PC-3 (cell line): ENCODE results near the gene PCBP3. TPM values are rescaled to one million over a fixed set of nuclear protein-coding genes. Genes with fewer than 3 reads are reported as not detected.

Experiments used
- ATAC-seq: fragments of 200-7000 bp; cut with Tn5 transposase; 2 replicates; pipeline ENCODE4 v1.9.1; 2020; ENCODE audit warnings: mild to moderate bottlenecking, moderate library complexity
- BruUV-seq: library from RNA; stranded (reverse); fragments of 400-500 nt; replicated peaks from 2 replicates; lab custom pipeline; 2021; lab: Mats Ljungman, UMichigan
- CTCF ChIA-PET: fragments of 300-600 bp; sonication (Branson Sonifier 250); formaldehyde crosslinking; loops from one replicate; lab custom pipeline; 2022; ENCODE audit warnings: antibody characterized with exemption; lab: Charles Lee
- POLR2A ChIA-PET: fragments of 300-600 bp; sonication (Branson Sonifier 250); formaldehyde crosslinking; loops from one replicate; lab custom pipeline; 2022; ENCODE audit warnings: antibody characterized with exemption; ENCODE audit not compliant: unreplicated experiment; lab: Charles Lee
- DNase-seq: peaks from one replicate; pipeline ENCODE4 v3.0.0-alpha.2; 2015
- H2AFZ ChIP-seq: fragments of 300-600 bp; sonication (generic); 2 replicates; pipeline ENCODE4 v1.6.0; 2016; ENCODE audit warnings: antibody characterized with exemption, low read length
- H3F3A ChIP-seq: fragments of 300-600 bp; sonication (generic); one replicate; pipeline ENCODE4 v1.6.0; 2017; ENCODE audit warnings: antibody characterized with exemption, low read length, control low read depth, mild to moderate bottlenecking; ENCODE audit not compliant: unreplicated experiment
- H3K27ac ChIP-seq: fragments of 300-600 bp; sonication (generic); 2 replicates; pipeline ENCODE4 v1.5.1; 2016; ENCODE audit warnings: mild to moderate bottlenecking, low read length
- H3K27me3 ChIP-seq: fragments of 300-600 bp; sonication (generic); 2 replicates; pipeline ENCODE4 v1.6.1; 2016; ENCODE audit warnings: low read length, mixed read lengths
- H3K36me3 ChIP-seq: fragments of 300-600 bp; sonication (generic); 2 replicates; pipeline ENCODE4 v1.6.1; 2016; ENCODE audit warnings: low read depth, mixed run types, low read length, mixed read lengths
- H3K4me1 ChIP-seq: fragments of 300-600 bp; sonication (generic); 2 replicates; pipeline ENCODE4 v1.5.1; 2016; ENCODE audit warnings: low read length; ENCODE audit not compliant: insufficient read depth
- H3K4me2 ChIP-seq: fragments of 300-600 bp; sonication (generic); 2 replicates; pipeline ENCODE4 v1.6.0; 2016; ENCODE audit warnings: low read length
- H3K4me3 ChIP-seq: fragments of 300-600 bp; sonication (generic); 2 replicates; pipeline ENCODE4 v1.5.1; 2016; ENCODE audit warnings: mild to moderate bottlenecking, low read length, mixed read lengths
- H3K79me2 ChIP-seq: fragments of 300-600 bp; sonication (generic); 2 replicates; pipeline ENCODE4 v1.6.1; 2017; ENCODE audit warnings: low read length, mixed read lengths
- H3K9ac ChIP-seq: fragments of 300-600 bp; sonication (generic); 2 replicates; pipeline ENCODE4 v1.6.0; 2016; ENCODE audit warnings: mild to moderate bottlenecking, low read length
- H3K9me2 ChIP-seq: fragments of 300-600 bp; sonication (generic); replicated peaks from 2 replicates; pipeline ENCODE4 v1.6.1; 2016; ENCODE audit warnings: mixed run types, low read length, mixed read lengths
- H3K9me3 ChIP-seq: fragments of 300-600 bp; sonication (generic); 2 replicates; pipeline ENCODE4 v1.6.1; 2016; ENCODE audit warnings: low read length, mixed read lengths
- H4K20me1 ChIP-seq: fragments of 300-600 bp; sonication (generic); 2 replicates; pipeline ENCODE4 v1.6.1; 2016; ENCODE audit warnings: low read length, mixed read lengths
- CTCF ChIP-seq: fragments of 300-600 bp; sonication (generic); conservative IDR thresholded peaks from 2 replicates; pipeline ENCODE4 v1.5.1; 2017; ENCODE audit warnings: antibody characterized with exemption, low read depth, mild to moderate bottlenecking, low read length
- EZH2 ChIP-seq: fragments of 300-600 bp; sonication (generic); IDR thresholded peaks from one replicate; pipeline ENCODE4 v1.6.1; 2017; ENCODE audit warnings: antibody characterized with exemption, mild to moderate bottlenecking, low read length; ENCODE audit not compliant: unreplicated experiment
- EZH2phosphoT487 ChIP-seq: fragments of 300-600 bp; sonication (generic); IDR thresholded peaks from 2 replicates; pipeline ENCODE4 v1.6.1; 2018; ENCODE audit warnings: mild to moderate bottlenecking, antibody characterized with exemption, low read length, borderline replicate concordance
- intact Hi-C: fragments of 100-400 bp; cut with micrococcal nuclease; formaldehyde crosslinking; loops from 2 replicates; pipeline ENCODE4 v1.9.0; 2023
- total RNA-seq: library from RNA; depleted of rRNA; stranded (reverse); fragments of >200 nt; gene quantifications from 2 replicates; pipeline ENCODE4 v1.2.3, GENCODE V29; 2014

Gene PCBP3
- total RNA-seq, 1 experiment from 2014 or later = 2.4 TPM

DNA sequence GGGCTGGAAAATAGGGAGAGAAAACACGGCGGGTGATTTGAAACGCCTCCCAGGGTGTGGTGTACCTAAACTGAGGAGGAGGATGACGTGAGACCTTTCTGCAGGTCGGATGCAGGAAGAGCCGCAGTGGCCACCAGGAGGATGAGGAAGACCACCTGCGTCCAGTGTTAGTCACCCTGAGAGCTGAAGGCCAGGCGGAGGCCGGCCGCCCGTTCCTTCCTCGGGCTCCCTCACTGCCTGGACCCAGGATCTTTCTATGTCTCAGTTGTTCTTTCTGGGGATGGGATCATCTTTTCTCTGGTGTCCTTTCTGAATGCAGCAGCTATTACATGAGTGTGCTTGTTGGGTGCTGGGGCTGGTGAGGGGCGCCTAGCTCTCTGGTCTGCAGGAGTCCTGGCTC, 263.3 kb downstream of the PCBP3 start:
- ATAC-seq (no peak), DNase-seq (no peak)
- H3K4me3 ChIP-seq = no peak overlapping the region
- H3K27ac ChIP-seq = no peak overlapping the region
- intact Hi-C loops = no loop called here
- no peaks in the 10 kb centered on the region for H3K4me1 ChIP-seq
- no peaks in the 10 kb centered on the region for H3K36me3 ChIP-seq
- H2AFZ ChIP-seq = no peak overlapping the region
- no TSS peak for BruUV-seq
- POLR2A ChIA-PET = no interaction called here
- H3K9me2 ChIP-seq = no peaks in the 10 kb centered on the region
- H4K20me1 ChIP-seq = no peaks in the 10 kb centered on the region
- no peaks in the 10 kb centered on the region; the same call in 1 of the 2 replicates for H3K27me3 ChIP-seq
- no peaks in the 10 kb centered on the region for H3K9me3 ChIP-seq
- H3K9ac ChIP-seq = no peak overlapping the region
- TF ChIP-seq EZH2phosphoT487 (no peak), EZH2 (no peak), CTCF (no peak)
- H3F3A ChIP-seq = no peaks in the 10 kb centered on the region
- H3K79me2 ChIP-seq = no peaks in the 10 kb centered on the region
- no peak overlapping the region for H3K4me2 ChIP-seq
- CTCF ChIA-PET = no interaction called here

GRCh38 chr21:45908536-45909237, 265.2 kb downstream of the PCBP3 start:
- no peaks in the 10 kb centered on the region for H3K79me2 ChIP-seq
- no peaks in the 10 kb centered on the region for H3K9me2 ChIP-seq
- no peak overlapping the region for H3K4me2 ChIP-seq
- H3K4me3 ChIP-seq = no peak overlapping the region
- no peak for DNase-seq
- H3K4me1 ChIP-seq = no peaks in the 10 kb centered on the region
- no peak for TF ChIP-seq CTCF
- TF ChIP-seq EZH2phosphoT487 = no peak
- no peak for TF ChIP-seq EZH2
- no peaks in the 10 kb centered on the region for H3K9me3 ChIP-seq
- H3K27me3 ChIP-seq = no peaks in the 10 kb centered on the region; the same call in 1 of the 2 replicates
- no peak for ATAC-seq
- H3K36me3 ChIP-seq = no peaks in the 10 kb centered on the region
- ChIA-PET CTCF (no interaction called here), POLR2A (no interaction called here)
- no peak overlapping the region for H3K9ac ChIP-seq
- intact Hi-C loops = no loop called here
- no peak overlapping the region for H2AFZ ChIP-seq
- no peak overlapping the region for H3K27ac ChIP-seq
- BruUV-seq = no TSS peak
- H3F3A ChIP-seq = no peaks in the 10 kb centered on the region
- H4K20me1 ChIP-seq = no peaks in the 10 kb centered on the region

DNA sequence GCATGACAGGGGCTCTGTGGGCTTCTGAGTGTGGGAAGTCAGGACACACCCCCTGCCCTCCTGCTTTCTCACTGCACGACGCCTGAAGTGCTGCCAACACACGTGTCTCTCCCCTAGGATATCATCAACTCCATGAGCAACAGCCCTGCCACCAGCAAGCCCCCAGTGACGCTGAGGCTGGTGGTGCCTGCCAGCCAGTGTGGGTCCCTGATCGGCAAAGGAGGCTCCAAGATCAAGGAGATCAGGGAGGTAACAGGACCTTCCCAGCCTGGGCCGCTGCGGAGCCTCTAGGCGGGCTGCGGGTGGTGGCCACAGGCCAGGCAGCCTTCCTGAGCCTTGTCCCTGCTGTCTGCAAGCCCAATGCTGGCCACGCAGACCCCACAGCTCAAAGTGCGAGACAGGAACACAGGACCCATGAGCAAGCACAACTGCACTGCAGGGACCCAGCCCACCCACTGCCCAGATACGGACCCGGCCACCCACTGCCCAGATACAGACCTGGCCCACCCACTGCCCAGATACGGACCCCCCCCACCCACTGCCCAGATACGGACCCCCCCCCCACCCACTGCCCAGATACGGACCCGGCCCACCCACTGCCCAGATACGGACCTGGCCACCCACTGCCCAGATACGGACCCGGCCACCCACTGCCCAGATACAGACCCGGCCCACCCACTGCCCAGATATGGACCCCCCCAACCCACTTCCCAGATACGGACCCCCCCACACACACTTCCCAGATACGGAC, 265.9 kb downstream of the PCBP3 start:
- Histone ChIP-seq H3K79me2 (no peaks in the 10 kb centered on the region), H3K9me2 (no peaks in the 10 kb centered on the region), H4K20me1 (no peaks in the 10 kb centered on the region), H3K9me3 (no peaks in the 10 kb centered on the region), H3K4me2 (no peak overlapping the region), H3K27ac (no peak overlapping the region), H3K4me1 (no peaks in the 10 kb centered on the region), H3K36me3 (no peaks in the 10 kb centered on the region), H3K4me3 (no peak overlapping the region), H2AFZ (no peak overlapping the region), H3K9ac (no peak overlapping the region), H3F3A (no peaks in the 10 kb centered on the region), H3K27me3 (no peaks in the 10 kb centered on the region; the same call in 1 of the 2 replicates)
- ChIA-PET CTCF (no interaction called here), POLR2A (no interaction called here)
- intact Hi-C loops = no loop called here
- TF ChIP-seq CTCF (no peak), EZH2phosphoT487 (no peak), EZH2 (no peak)
- BruUV-seq = no TSS peak
- ATAC-seq = no peak
- DNase-seq = no peak
